GM12891 (cell line): Measurements from ENCODE around the gene SDK1.

Experiments used
- POLR2A ChIP-seq: IDR thresholded peaks from 2 replicates; pipeline ENCODE4 v1.6.1; 2011; ENCODE audit warnings: low read depth, low read length, control low read depth
- TAF1 ChIP-seq: IDR thresholded peaks from 2 replicates; pipeline ENCODE4 v1.6.1; 2011; ENCODE audit warnings: low read depth, low read length, control low read depth

DNA sequence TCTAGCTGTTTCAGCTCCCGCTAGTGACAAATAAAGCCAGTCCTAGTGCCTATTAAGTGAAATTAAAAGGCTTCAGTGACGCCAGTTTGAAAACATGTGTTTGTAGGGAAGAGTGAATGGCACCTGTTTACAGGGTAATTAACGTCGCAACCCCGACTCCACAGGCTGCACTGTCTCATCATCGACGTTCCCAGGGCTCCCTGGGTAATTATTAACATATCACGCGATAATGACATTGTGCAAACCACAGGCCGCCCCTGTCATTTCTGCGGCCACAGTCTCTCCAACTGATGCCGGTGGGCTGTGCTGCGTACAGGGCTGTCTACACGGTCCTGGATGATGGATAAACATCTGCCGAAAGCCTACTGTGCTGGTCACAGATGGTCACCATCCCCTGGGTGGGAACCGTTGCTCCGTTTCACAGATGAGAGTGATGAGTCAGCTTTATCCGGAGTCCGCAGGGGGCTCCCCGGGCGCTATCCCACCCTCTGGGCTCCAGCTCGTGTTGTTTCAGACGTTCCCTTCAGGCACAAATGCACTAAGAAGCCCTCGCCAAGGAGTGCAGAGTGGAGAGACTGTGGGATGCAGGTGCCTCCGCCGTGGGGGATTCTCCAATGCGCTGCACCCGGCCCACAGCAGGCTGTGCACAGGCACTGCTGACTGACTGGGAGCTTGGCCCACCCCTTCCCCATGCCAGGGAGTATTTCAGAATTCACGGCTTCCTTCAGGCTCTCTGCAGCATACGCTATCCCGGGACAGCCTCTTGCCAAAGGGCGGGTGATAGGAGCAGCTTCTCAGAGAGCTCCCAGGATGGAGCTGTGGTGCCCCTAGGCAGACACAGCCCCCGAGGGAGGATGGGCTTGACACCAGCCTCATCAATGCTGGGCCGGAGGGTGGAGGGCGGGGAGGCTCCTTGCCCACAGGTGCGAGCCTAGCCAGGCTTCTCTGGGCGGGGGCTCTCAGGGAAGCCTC, 889.2 kb downstream of the SDK1 start:
- TF ChIP-seq TAF1 = no peak
- TF ChIP-seq POLR2A = no peak
